GM13977 (cell line): Measurements from ENCODE around the gene ELF1.
"Not testable (repeated sequence)": the region's sequence is repeated elsewhere in the genome, so short reads cannot be mapped to it uniquely, and the experiment has no call there.

Source experiments
- DNase-seq: peaks from one replicate; pipeline ENCODE4 v3.0.0; 2012; ENCODE audit warnings: low spot score
- CTCF ChIP-seq: IDR thresholded peaks from 2 replicates; pipeline ENCODE4 v1.5.1; 2012; ENCODE audit warnings: mild to moderate bottlenecking, control low read depth; ENCODE audit not compliant: insufficient read depth; ENCODE audit errors: extremely low read depth, missing control alignments
- in situ Hi-C: fragments of 300-500 bp; cut with MboI; formaldehyde crosslinking; loops from one replicate; pipeline ENCODE4 v1.12.0; 2022; ENCODE audit warnings: low sequenced_read_pairs, low pct_unique_long_range_greater_than_20kb, mixed read lengths, inconsistent platforms; ENCODE audit not compliant: unreplicated experiment

The ELF1 gene

GRCh38 chr13:40943073-40943472, 76.0 kb downstream of the ELF1 start:
- no peak for TF ChIP-seq CTCF
- in situ Hi-C loops: no loop called here
- no peak for DNase-seq

GRCh38 chr13:40941581-40941980, 77.5 kb downstream of the ELF1 start:
- no peak for DNase-seq
- in situ Hi-C loops: no loop called here
- no peak for TF ChIP-seq CTCF

GRCh38 chr13:40940841-40941240, 78.3 kb downstream of the ELF1 start:
- no peak for DNase-seq
- no peak for TF ChIP-seq CTCF
- in situ Hi-C loops: no loop called here

GRCh38 chr13:40933508-40934204, 85.5 kb downstream of the ELF1 start:
- in situ Hi-C loops: no loop called here
- no peak for TF ChIP-seq CTCF
- peak; percentile 32 for DNase-seq

- TF ChIP-seq CTCF: no peak
- in situ Hi-C loops: no loop called here
- DNase-seq: no peak
Measured at GRCh38 chr13:40932252-40932651, 86.9 kb downstream of the ELF1 start.

- in situ Hi-C loops: no loop called here
- no peak for DNase-seq
- no peak for TF ChIP-seq CTCF
Measured at GRCh38 chr13:40931719-40932118, 87.4 kb downstream of the ELF1 start.

GRCh38 chr13:40929883-40930282, 89.2 kb downstream of the ELF1 start:
- in situ Hi-C loops, DNase-seq: not testable (repeated sequence)
